Activated CD4-positive, alpha-beta T cell treated with anti-CD3 and anti-CD28 coated beads, Interleukin-2, amount 50 U/mL, for 24 hours (primary cell): Measurements from ENCODE around the gene XPNPEP2.

Experiments used
- DNase-seq, 2 donors: peaks; one replicate each; pipeline ENCODE4 v3.0.0-alpha.2; 2020; ENCODE audit warnings: low read depth in 1 of 2, low spot score in 1 of 2

Gene XPNPEP2

GRCh38 chrX:129749069-129749468, 10.3 kb downstream of the XPNPEP2 start:
- no peak for DNase-seq

GRCh38 chrX:129750971-129751370, 12.2 kb downstream of the XPNPEP2 start:
- DNase-seq: no peak

GRCh38 chrX:129754056-129755024, 15.6 kb downstream of the XPNPEP2 start:
- no peak for DNase-seq

- no peak for DNase-seq
Measured at GRCh38 chrX:129755779-129756650, 17.2 kb downstream of the XPNPEP2 start.

- DNase-seq: no peak
Measured at GRCh38 chrX:129759576-129760061, 20.8 kb downstream of the XPNPEP2 start.

GRCh38 chrX:129760155-129760554, 21.4 kb downstream of the XPNPEP2 start:
- DNase-seq: no peak

- DNase-seq: no peak
Measured at GRCh38 chrX:129760981-129761380, 22.2 kb downstream of the XPNPEP2 start.

- no peak for DNase-seq
Measured at GRCh38 chrX:129761596-129761995, 22.8 kb downstream of the XPNPEP2 start.

GRCh38 chrX:129762448-129762847, 23.7 kb downstream of the XPNPEP2 start:
- DNase-seq: no peak

GRCh38 chrX:129763666-129764065, 24.9 kb downstream of the XPNPEP2 start:
- no peak for DNase-seq

GRCh38 chrX:129768186-129768585, 29.4 kb downstream of the XPNPEP2 start:
- no peak for DNase-seq

- DNase-seq: no peak
Measured at GRCh38 chrX:129768586-129769466, 30.0 kb downstream of the XPNPEP2 start.

- peak in 1 of 2 donors; percentile 53 for DNase-seq
Measured at GRCh38 chrX:129769467-129770154, 30.8 kb downstream of the XPNPEP2 start.

GRCh38 chrX:129771266-129771995, 32.7 kb downstream of the XPNPEP2 start:
- no peak for DNase-seq

- DNase-seq: no peak
Measured at GRCh38 chrX:129772796-129773431, 34.1 kb downstream of the XPNPEP2 start.

- no peak for DNase-seq
Measured at GRCh38 chrX:129773649-129774458, 35.1 kb downstream of the XPNPEP2 start.

GRCh38 chrX:129777218-129778030, 38.6 kb downstream of the XPNPEP2 start:
- DNase-seq: peak; percentile 28 to 50
